ENCODE data around the gene HJV.
A peak's percentile ranks its signal among the peaks of the same experiment; 100 is the strongest.

The HJV gene

DNA sequence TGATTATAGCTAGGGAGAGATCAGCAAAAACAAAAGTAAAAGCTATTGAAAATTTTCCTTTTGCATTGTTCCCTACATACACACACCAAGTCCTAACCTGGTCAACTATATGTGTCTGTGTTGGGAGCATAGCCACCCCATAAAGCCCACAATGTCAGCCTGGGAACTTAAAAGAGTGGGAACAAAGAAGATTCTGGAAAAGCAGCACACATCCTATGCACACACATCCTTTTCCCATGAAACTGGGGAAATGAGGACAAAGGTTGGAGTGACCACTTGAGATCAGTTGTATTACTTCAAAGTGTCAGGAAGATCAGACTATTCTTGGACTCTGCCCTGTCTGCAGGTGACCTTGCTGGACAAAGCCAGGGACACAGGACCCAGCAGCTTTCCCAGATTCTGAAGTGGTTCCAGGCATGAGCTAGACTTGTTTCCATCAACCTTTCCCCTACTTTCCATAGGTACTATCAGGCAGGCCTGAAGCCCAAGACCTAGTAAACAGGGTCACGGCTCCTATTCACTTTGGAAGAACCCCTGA lies 41.0 kb downstream of the HJV start:
- Histone ChIP-seq H3K27ac (no peak overlapping the region), H3K9me3 (ENCODE audit: severe bottlenecking) (no peaks in the 10 kb centered on the region), H3K36me3 (no peaks in the 10 kb centered on the region), H3K4me3 (ENCODE audit: low read depth, low read length) (no peak overlapping the region), H3K27me3 (ENCODE audit: insufficient read depth, low read depth, severe bottlenecking) (no peaks in the 10 kb centered on the region)
- DNase-seq = no peak
- TF ChIP-seq, protein P1, sequence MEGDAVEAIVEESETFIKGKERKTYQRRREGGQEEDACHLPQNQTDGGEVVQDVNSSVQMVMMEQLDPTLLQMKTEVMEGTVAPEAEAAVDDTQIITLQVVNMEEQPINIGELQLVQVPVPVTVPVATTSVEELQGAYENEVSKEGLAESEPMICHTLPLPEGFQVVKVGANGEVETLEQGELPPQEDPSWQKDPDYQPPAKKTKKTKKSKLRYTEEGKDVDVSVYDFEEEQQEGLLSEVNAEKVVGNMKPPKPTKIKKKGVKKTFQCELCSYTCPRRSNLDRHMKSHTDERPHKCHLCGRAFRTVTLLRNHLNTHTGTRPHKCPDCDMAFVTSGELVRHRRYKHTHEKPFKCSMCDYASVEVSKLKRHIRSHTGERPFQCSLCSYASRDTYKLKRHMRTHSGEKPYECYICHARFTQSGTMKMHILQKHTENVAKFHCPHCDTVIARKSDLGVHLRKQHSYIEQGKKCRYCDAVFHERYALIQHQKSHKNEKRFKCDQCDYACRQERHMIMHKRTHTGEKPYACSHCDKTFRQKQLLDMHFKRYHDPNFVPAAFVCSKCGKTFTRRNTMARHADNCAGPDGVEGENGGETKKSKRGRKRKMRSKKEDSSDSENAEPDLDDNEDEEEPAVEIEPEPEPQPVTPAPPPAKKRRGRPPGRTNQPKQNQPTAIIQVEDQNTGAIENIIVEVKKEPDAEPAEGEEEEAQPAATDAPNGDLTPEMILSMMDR (IDR thresholded peaks at IDR 0.05; ENCODE audit: low read depth, low read length) = no peak

DNA sequence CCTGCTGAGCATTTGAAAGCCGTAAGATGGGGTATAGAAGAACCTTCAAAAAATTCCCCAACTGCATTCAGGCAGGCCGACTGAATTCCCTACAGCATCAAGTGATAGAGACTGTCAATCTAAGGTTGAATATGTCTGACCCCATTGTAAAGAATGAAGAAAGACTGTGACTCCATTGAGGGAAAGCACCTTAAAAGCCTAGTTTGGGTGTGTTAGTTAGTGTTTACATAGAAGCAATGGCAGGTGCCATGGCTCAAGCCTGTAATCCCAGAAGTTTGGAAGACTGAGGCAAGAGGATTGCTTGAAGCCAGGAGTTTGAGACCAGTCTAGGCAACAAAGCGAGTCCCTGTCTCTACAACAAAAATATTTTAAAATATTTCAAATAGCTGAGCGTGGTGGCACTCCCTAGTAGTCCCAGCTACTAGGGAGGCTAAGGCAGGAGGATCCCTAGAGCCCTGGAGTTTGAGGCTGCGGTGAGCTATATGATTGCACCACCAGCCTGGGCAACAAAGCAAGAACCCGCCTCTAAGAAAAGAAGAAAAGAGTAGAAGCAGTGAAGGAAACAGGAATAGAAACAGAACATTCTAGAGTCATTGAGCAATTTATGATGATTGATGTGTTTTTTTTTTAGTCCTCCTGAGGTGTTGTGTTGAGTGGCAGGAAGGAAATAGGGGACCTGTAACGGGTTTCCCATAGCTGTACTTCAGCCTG lies 41.6 kb downstream of the HJV start:
- H3K27ac ChIP-seq = peak overlapping the region; percentile 55
- no peaks in the 10 kb centered on the region for H3K36me3 ChIP-seq
- H3K27me3 ChIP-seq (ENCODE audit: insufficient read depth, low read depth, severe bottlenecking) = no peaks in the 10 kb centered on the region
- H3K4me3 ChIP-seq (ENCODE audit: low read depth, low read length) = no peak overlapping the region
- H3K9me3 ChIP-seq (ENCODE audit: severe bottlenecking) = no peaks in the 10 kb centered on the region
- DNase-seq = no peak
- TF ChIP-seq, protein P1 (IDR thresholded peaks at IDR 0.05; ENCODE audit: low read depth, low read length) = no peak

DNA sequence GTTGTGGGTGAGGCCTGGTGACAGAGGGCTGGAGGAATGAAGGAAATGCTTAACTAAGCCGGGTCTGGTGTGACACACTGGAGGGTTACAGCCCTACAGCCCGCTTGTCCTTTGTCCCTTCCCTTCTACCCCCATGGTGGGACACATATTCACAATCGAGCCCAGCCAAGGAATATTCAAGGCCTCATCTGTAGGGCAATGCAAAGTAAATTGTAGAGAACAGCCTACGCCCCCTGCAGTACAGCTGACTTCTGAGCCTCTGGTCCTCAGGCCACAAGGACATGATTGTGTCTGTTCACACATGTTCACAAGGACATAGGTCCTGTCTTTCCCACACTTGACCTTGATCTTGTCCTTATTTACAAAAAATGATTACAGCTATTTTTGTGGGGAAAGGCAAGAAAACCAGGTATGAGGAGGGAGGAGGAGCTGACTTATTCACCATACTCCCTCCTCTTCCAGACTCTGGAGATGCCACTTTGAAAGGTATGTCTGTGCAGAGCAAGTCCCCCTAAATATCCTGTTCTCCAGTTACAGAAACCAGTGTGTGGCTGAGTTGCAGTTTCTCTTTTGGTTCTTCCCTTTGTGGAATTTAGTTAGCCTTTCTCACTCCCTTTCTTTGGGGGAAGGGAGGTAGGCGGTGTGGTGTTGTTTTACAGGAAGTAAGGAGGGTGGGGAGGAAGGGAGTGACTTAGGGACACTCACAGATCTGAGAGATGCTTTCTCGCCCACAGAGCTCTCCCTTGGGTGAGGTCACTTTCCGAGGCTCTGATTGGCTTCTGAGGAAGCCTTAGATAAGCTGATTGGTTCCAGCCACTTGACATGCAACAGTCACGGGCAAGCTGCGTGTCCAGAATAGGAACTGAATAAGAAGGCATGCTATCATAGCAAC lies 42.4 kb downstream of the HJV start:
- H3K36me3 ChIP-seq = no peaks in the 10 kb centered on the region
- TF ChIP-seq, protein P1 (IDR thresholded peaks at IDR 0.05; ENCODE audit: low read depth, low read length) = peak; percentile 63
- H3K27ac ChIP-seq = peak overlapping the region; percentile 57
- no peaks in the 10 kb centered on the region for H3K27me3 ChIP-seq (ENCODE audit: insufficient read depth, low read depth, severe bottlenecking)
- peak; percentile 98 for DNase-seq
- no peak overlapping the region for H3K4me3 ChIP-seq (ENCODE audit: low read depth, low read length)
- H3K9me3 ChIP-seq (ENCODE audit: severe bottlenecking) = no peaks in the 10 kb centered on the region

DNA sequence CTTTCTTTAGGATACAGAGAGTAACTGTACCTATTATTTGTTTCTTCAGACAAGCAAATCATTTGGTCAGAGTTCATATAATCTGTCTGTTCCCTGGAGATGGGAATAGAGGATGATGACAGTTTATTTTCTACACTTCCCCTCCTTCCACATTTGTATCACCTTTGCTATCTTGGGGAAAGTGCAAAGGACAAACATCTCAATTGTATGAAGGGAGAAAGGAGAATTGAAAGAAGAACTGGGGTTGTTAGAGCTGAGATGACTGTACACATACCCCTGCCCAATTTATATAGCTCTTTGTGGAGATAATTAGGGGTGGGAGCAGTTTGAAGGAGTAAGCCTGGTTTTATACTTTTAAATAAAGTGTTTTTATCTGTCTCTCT lies 43.1 kb downstream of the HJV start:
- Histone ChIP-seq H3K27ac (peak overlapping the region; percentile 57), H3K4me3 (ENCODE audit: low read depth, low read length) (no peak overlapping the region), H3K9me3 (ENCODE audit: severe bottlenecking) (no peaks in the 10 kb centered on the region), H3K36me3 (no peaks in the 10 kb centered on the region), H3K27me3 (ENCODE audit: insufficient read depth, low read depth, severe bottlenecking) (no peaks in the 10 kb centered on the region)
- no peak for DNase-seq
- TF ChIP-seq, protein P1 (IDR thresholded peaks at IDR 0.05; ENCODE audit: low read depth, low read length) = no peak

DNA sequence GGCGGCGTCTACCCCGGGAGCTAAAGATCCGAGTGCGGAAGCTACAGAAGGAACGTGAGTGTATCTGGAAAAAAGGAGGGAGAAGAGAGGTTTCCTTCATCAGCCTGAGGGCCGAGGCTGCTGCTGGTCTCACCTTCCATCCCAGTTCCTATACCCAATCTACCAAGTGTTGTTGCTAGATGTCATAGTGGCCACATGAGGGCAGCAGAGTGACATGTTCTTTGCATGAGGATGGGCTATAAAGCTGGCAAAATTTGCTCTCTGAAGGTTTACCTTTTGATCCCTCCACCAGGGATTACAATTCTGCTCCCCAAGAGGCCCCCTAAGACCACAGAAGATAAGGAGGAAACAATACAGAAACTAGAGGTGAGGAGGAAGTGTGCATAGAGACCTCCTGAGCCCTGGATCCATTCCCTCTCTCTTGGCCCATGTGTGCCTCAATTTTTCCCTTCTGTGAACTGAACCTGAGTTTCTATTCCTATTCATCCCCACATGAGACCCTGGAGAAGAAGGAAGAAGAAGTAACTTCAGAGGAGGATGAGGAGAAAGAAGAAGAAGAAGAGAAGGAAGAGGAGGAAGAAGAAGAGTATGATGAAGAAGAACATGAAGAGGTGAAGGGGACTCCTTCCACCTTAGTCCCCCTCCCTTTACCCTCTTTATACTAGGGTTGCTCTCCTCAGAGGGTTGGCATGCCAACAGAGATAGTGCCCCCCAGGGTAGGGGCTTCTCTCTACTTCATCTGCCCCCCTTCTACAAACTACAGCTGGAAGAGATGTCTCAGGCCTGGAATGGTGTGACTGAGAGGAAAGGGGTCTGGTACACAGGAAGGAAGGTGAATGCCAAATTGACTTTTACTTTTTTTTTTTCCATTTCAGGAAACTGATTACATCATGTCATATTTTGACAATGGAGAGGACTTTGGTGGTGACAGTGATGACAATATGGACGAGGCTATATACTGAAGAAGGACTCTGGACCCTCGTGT lies 43.8 kb downstream of the HJV start:
- DNase-seq = peak; percentile 87
- TF ChIP-seq, protein P1 (IDR thresholded peaks at IDR 0.05; ENCODE audit: low read depth, low read length) = peak; percentile 97
- no peaks in the 10 kb centered on the region for H3K36me3 ChIP-seq
- no peak overlapping the region for H3K4me3 ChIP-seq (ENCODE audit: low read depth, low read length)
- peak overlapping the region; percentile 21 for H3K27ac ChIP-seq
- H3K9me3 ChIP-seq (ENCODE audit: severe bottlenecking) = no peaks in the 10 kb centered on the region
- no peaks in the 10 kb centered on the region for H3K27me3 ChIP-seq (ENCODE audit: insufficient read depth, low read depth, severe bottlenecking)
